ENCODE measurements around the gene IL9R.

- TF ChIP-seq CTCF (IDR thresholded peaks at IDR 0.05) (no peak), POLR2AphosphoS5 (IDR thresholded peaks at IDR 0.05; ENCODE audit: low read depth, low read length) (no peak)
Observed at GRCh38 chrX:156001001-156001666, 3.6 kb downstream of the IL9R start.
